Transverse colon (tissue), 3 donors: ENCODE measurements around the gene TMEM209.

Experiments
- EP300 ChIP-seq: sonication (generic); formaldehyde crosslinking; IDR thresholded peaks from one replicate; pipeline ENCODE4 v1.6.1; 2017; ENCODE audit warnings: antibody characterized with exemption, low read depth
- POLR2A ChIP-seq: fragments of 450-650 bp; IDR thresholded peaks from one replicate; pipeline ENCODE4 v1.6.1; 2016; ENCODE audit warnings: antibody characterized with exemption, mild to moderate bottlenecking, moderate library complexity
- TF ChIP-seq, protein P1 (sequence below), 5 experiments: fragments of 200-600 bp in 3 of 5; fragments of 450-650 bp in 2 of 5; sonication (generic) in 3 of 5; IDR thresholded peaks; 1 replicate in 2 of 5; 2 replicates in 3 of 5; pipeline ENCODE4 v1.5.1; 2016 to 2017; ENCODE audit warnings: antibody characterized with exemption in 5 of 5, inconsistent platforms in 3 of 5, mild to moderate bottlenecking in 2 of 5, moderate library complexity in 1 of 5

DNA sequence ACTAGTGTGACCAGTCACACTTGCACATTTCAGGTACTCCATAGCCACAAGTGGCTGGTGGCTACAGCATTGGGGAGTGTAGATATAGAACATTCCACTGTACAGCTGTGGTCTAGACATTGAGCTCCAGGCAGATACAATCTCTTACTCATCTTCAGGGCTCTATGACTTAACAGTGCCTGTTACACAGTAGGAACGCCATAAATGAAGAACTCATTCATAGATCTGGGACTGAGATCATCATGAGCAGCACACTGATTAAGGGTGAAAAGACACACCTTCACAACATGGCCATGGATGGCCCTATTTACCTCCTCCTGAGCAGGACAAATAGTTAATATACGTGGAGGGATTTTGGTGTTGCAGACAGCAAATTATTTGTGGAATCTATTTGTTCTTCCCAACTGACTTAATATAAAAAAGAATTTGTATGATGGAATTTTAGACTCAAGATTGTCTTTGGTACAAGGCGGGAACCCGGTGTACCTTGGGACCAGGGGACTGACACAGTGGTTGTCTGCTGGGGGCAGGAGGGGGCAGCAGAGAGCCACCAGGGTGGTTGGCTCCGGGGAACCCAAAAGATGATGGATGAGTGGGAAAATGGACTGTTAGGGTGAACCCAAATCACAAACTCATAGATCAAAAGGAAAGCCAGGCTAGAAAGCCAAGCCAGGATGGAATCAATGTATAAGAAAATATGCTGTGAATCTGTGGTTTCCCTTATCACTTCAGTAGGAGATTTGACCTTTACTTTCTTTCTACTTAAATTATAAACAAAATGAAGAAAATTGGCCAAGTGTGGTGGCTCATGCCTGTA, 37.2 kb upstream of the TMEM209 start:
- TF ChIP-seq, protein P1, sequence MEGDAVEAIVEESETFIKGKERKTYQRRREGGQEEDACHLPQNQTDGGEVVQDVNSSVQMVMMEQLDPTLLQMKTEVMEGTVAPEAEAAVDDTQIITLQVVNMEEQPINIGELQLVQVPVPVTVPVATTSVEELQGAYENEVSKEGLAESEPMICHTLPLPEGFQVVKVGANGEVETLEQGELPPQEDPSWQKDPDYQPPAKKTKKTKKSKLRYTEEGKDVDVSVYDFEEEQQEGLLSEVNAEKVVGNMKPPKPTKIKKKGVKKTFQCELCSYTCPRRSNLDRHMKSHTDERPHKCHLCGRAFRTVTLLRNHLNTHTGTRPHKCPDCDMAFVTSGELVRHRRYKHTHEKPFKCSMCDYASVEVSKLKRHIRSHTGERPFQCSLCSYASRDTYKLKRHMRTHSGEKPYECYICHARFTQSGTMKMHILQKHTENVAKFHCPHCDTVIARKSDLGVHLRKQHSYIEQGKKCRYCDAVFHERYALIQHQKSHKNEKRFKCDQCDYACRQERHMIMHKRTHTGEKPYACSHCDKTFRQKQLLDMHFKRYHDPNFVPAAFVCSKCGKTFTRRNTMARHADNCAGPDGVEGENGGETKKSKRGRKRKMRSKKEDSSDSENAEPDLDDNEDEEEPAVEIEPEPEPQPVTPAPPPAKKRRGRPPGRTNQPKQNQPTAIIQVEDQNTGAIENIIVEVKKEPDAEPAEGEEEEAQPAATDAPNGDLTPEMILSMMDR (IDR thresholded peaks at IDR 0.05) = peak; percentile 76 to 83 (median 78)
- TF ChIP-seq POLR2A (no peak), EP300 (no peak)
